H9 (cell line): Measurements from ENCODE around the gene TEX38. TPM values are rescaled to one million over a fixed set of nuclear protein-coding genes. Genes with fewer than 3 reads are reported as not detected.

ENCODE experiments used
- DNase-seq: peaks from one replicate; pipeline ENCODE4 v3.0.0-alpha.2; 2017
- H2AFZ ChIP-seq: one replicate; pipeline ENCODE4 v1.6.1; 2013; ENCODE audit warnings: mild to moderate bottlenecking, low read length, control low read depth, moderate library complexity
- H2AK5ac ChIP-seq: 2 replicates; pipeline ENCODE4 v1.6.1; 2013; ENCODE audit warnings: low read length, control low read depth, mixed read lengths; ENCODE audit not compliant: insufficient read length
- H2BK120ac ChIP-seq: one replicate; pipeline ENCODE4 v1.6.1; 2013; ENCODE audit warnings: low read depth, mild to moderate bottlenecking, low read length, control low read depth, inconsistent platforms; ENCODE audit not compliant: poor library complexity, severe bottlenecking
- H2BK12ac ChIP-seq: 2 replicates; pipeline ENCODE4 v1.6.1; 2013; ENCODE audit warnings: low read length, control low read depth, mixed read lengths, low read depth; ENCODE audit not compliant: insufficient read length
- H2BK15ac ChIP-seq: 2 replicates; pipeline ENCODE4 v1.6.1; 2013; ENCODE audit warnings: low read depth, low read length, control low read depth
- H2BK20ac ChIP-seq: one replicate; pipeline ENCODE4 v1.6.1; 2013; ENCODE audit warnings: low read depth, mild to moderate bottlenecking, low read length, control low read depth, inconsistent platforms; ENCODE audit not compliant: poor library complexity, severe bottlenecking
- H2BK5ac ChIP-seq: 2 replicates; pipeline ENCODE4 v1.6.1; 2013; ENCODE audit warnings: low read length, control low read depth, mixed read lengths; ENCODE audit not compliant: insufficient read length
- H3K14ac ChIP-seq: 2 replicates; pipeline ENCODE4 v1.6.1; 2013; ENCODE audit warnings: low read length, control low read depth; ENCODE audit not compliant: insufficient read depth
- H3K18ac ChIP-seq: 2 replicates; pipeline ENCODE4 v1.6.1; 2013; ENCODE audit warnings: low read depth, mild to moderate bottlenecking, mixed read lengths, low read length, control low read depth; ENCODE audit not compliant: insufficient read length
- H3K23ac ChIP-seq: 2 replicates; pipeline ENCODE4 v1.6.1; 2013; ENCODE audit warnings: low read length, control low read depth, mixed read lengths, low read depth; ENCODE audit not compliant: insufficient read length
- H3K23me2 ChIP-seq: 2 replicates; pipeline ENCODE4 v1.6.1; 2013; ENCODE audit warnings: low read depth, mild to moderate bottlenecking, mixed read lengths, low read length, control low read depth; ENCODE audit not compliant: insufficient read length, poor library complexity, severe bottlenecking
- H3K27ac ChIP-seq: 2 replicates; pipeline ENCODE4 v1.5.1; 2013; ENCODE audit warnings: low read length, control low read depth, mixed read lengths, low read depth; ENCODE audit not compliant: insufficient read length
- H3K27me3 ChIP-seq: 2 replicates; pipeline ENCODE4 v1.6.1; 2013; ENCODE audit warnings: low read length, control low read depth, inconsistent platforms; ENCODE audit not compliant: insufficient read depth
- H3K4ac ChIP-seq: 2 replicates; pipeline ENCODE4 v1.6.1; 2013; ENCODE audit warnings: low read depth, mild to moderate bottlenecking, control low read depth, inconsistent platforms, low read length, moderate library complexity
- H3K4me1 ChIP-seq: 2 replicates; pipeline ENCODE4 v1.6.1; 2013; ENCODE audit warnings: low read length, control low read depth, inconsistent platforms; ENCODE audit not compliant: insufficient read depth
- H3K4me2 ChIP-seq: 2 replicates; pipeline ENCODE4 v1.6.1; 2013; ENCODE audit warnings: low read length, control low read depth, mixed read lengths; ENCODE audit not compliant: insufficient read length, insufficient read depth
- H3K56ac ChIP-seq: 2 replicates; pipeline ENCODE4 v1.6.1; 2013; ENCODE audit warnings: low read depth, mild to moderate bottlenecking, mixed read lengths, low read length, control low read depth; ENCODE audit not compliant: insufficient read length
- H3K79me1 ChIP-seq: 2 replicates; pipeline ENCODE4 v1.6.1; 2013; ENCODE audit warnings: low read depth, mild to moderate bottlenecking, moderate library complexity, low read length, control low read depth, inconsistent platforms; ENCODE audit not compliant: insufficient read depth, poor library complexity, severe bottlenecking
- H3K79me2 ChIP-seq: 2 replicates; pipeline ENCODE4 v1.6.1; 2013; ENCODE audit warnings: low read length, control low read depth, inconsistent platforms; ENCODE audit not compliant: insufficient read depth
- H3K9ac ChIP-seq: 2 replicates; pipeline ENCODE4 v1.6.1; 2013; ENCODE audit warnings: low read length, control low read depth, mixed read lengths; ENCODE audit not compliant: insufficient read length; ENCODE audit errors: extremely low read depth
- H3K9me3 ChIP-seq: one replicate; pipeline ENCODE4 v1.6.1; 2013; ENCODE audit warnings: low read depth, low read length, inconsistent platforms; ENCODE audit not compliant: control insufficient read depth
- H3T11ph ChIP-seq: one replicate; pipeline ENCODE4 v1.6.1; 2013; ENCODE audit warnings: mild to moderate bottlenecking, low read length, control low read depth, inconsistent platforms
- H4K20me1 ChIP-seq: one replicate; pipeline ENCODE4 v1.6.1; 2013; ENCODE audit not compliant: control insufficient read depth, insufficient read length, insufficient read depth
- H4K5ac ChIP-seq: 2 replicates; pipeline ENCODE4 v1.6.1; 2013; ENCODE audit warnings: low read depth, mild to moderate bottlenecking, mixed read lengths, low read length, control low read depth; ENCODE audit not compliant: insufficient read length
- H4K8ac ChIP-seq: replicated peaks from 2 replicates; pipeline ENCODE4 v1.6.1; 2013; ENCODE audit warnings: low read length, control low read depth, mixed read lengths, low read depth; ENCODE audit not compliant: insufficient read length
- H4K91ac ChIP-seq: 2 replicates; pipeline ENCODE4 v1.6.1; 2013; ENCODE audit warnings: low read depth, mild to moderate bottlenecking, moderate library complexity, mixed read lengths, low read length, control low read depth; ENCODE audit not compliant: insufficient read length
- H3K27ac Mint-ChIP-seq, 3 experiments: 2 replicates in 2 of 3; 3 replicates in 1 of 3; pipeline ENCODE4 v1.8.0; 2020 to 2021; ENCODE audit warnings: mixed read lengths in 3 of 3, mild to moderate bottlenecking in 1 of 3, moderate library complexity in 1 of 3
- H3K27me3 Mint-ChIP-seq: 2 replicates; pipeline ENCODE4 v1.8.0; 2021; ENCODE audit warnings: low read depth, mild to moderate bottlenecking, moderate library complexity, mixed read lengths
- H3K36me3 Mint-ChIP-seq, 3 experiments: 2 replicates in 2 of 3; 3 replicates in 1 of 3; pipeline ENCODE4 v1.8.0; 2020 to 2021; ENCODE audit warnings: low read depth in 3 of 3, mixed read lengths in 3 of 3; ENCODE audit not compliant: insufficient read depth in 1 of 3
- H3K4me1 Mint-ChIP-seq, 2 experiments: 2 replicates each; pipeline ENCODE4 v1.8.0; 2020; ENCODE audit warnings: mixed read lengths in 2 of 2
- H3K4me3 Mint-ChIP-seq, 2 experiments: 2 replicates in 1 of 2; 3 replicates in 1 of 2; pipeline ENCODE4 v1.8.0; 2020 to 2021; ENCODE audit warnings: mild to moderate bottlenecking in 2 of 2, mixed read lengths in 2 of 2, moderate library complexity in 1 of 2
- H3K9me3 Mint-ChIP-seq, 2 experiments: 2 replicates in 1 of 2; 3 replicates in 1 of 2; pipeline ENCODE4 v1.8.0; 2020; ENCODE audit warnings: mild to moderate bottlenecking in 2 of 2, mixed read lengths in 2 of 2, moderate library complexity in 1 of 2
- WGBS: extraction: QIAGEN DNeasy Blood & Tissue Kit; methylation state at CpG from one replicate; pipeline ENCODE4 v1.1.7; 2013; ENCODE audit warnings: missing lambda C conversion rate, low lambda C conversion rate, mixed read lengths; ENCODE audit not compliant: insufficient read length; ENCODE audit errors: extremely low coverage; 5-methylcytosine and 5-hydroxymethylcytosine counted together
- total RNA-seq: library from RNA; stranded (reverse); gene quantifications from 2 replicates; pipeline ENCODE4 v1.2.1, GENCODE V29; 2021
- TF ChIP-seq, protein P1 (sequence below): fragments of 200-600 bp; sonication (generic); conservative IDR thresholded peaks from 3 replicates; pipeline ENCODE4 v1.8.0; 2021; ENCODE audit warnings: antibody characterized with exemption, mild to moderate bottlenecking

Gene TEX38
- total RNA-seq, 1 experiment from 2014 or later: not detected

- H2BK12ac ChIP-seq: no peak within 1 kb of the TSS
- peak within 1 kb of the TSS; percentile 68 for H3K18ac ChIP-seq
- peaks cover 8% of the 10 kb centered on the region for H3K23me2 ChIP-seq
- peak within 1 kb of the TSS; percentile 99 for H3K4me2 ChIP-seq
- H3K27me3 Mint-ChIP-seq: peaks cover 6% of the 10 kb centered on the region; the same call in 1 of the 2 replicates
- H3K9me3 Mint-ChIP-seq: no peaks in the 10 kb centered on the region
- H3K4me1 ChIP-seq: peaks cover 9% of the 10 kb centered on the region; the same call in 1 of the 2 replicates
- no peak within 1 kb of the TSS for H2AK5ac ChIP-seq
- H2BK20ac ChIP-seq: no peak within 1 kb of the TSS
- H3T11ph ChIP-seq: no peak within 1 kb of the TSS
- H3K27ac Mint-ChIP-seq: peak within 1 kb of the TSS; percentile 2 to 93 (median 75); a peak in 4 of 7 replicates
- H3K79me2 ChIP-seq: peaks cover 15% of the 10 kb centered on the region
- H4K8ac ChIP-seq: no peak within 1 kb of the TSS
- no peak within 1 kb of the TSS for H3K56ac ChIP-seq
- H2BK5ac ChIP-seq: no peak within 1 kb of the TSS
- H2BK15ac ChIP-seq: no peak within 1 kb of the TSS
- no peak within 1 kb of the TSS for H3K23ac ChIP-seq
- H3K9ac ChIP-seq: peak within 1 kb of the TSS; percentile 87
- no peak within 1 kb of the TSS for H2BK120ac ChIP-seq
- H3K79me1 ChIP-seq: peaks cover 16% of the 10 kb centered on the region
- peak within 1 kb of the TSS; percentile 26 for H2AFZ ChIP-seq
- H3K27me3 ChIP-seq: no peaks in the 10 kb centered on the region
- H4K20me1 ChIP-seq: no peaks in the 10 kb centered on the region
- H3K4me1 Mint-ChIP-seq: peaks cover 21 to 25% of the 10 kb centered on the region in 2 experiments
- H4K5ac ChIP-seq: no peak within 1 kb of the TSS
- no peak within 1 kb of the TSS for H4K91ac ChIP-seq
- peaks cover 3 to 36% (median 15%) of the 10 kb centered on the region in 3 experiments; a peak in 5 of 7 replicates for H3K36me3 Mint-ChIP-seq
- TF ChIP-seq, protein P1, sequence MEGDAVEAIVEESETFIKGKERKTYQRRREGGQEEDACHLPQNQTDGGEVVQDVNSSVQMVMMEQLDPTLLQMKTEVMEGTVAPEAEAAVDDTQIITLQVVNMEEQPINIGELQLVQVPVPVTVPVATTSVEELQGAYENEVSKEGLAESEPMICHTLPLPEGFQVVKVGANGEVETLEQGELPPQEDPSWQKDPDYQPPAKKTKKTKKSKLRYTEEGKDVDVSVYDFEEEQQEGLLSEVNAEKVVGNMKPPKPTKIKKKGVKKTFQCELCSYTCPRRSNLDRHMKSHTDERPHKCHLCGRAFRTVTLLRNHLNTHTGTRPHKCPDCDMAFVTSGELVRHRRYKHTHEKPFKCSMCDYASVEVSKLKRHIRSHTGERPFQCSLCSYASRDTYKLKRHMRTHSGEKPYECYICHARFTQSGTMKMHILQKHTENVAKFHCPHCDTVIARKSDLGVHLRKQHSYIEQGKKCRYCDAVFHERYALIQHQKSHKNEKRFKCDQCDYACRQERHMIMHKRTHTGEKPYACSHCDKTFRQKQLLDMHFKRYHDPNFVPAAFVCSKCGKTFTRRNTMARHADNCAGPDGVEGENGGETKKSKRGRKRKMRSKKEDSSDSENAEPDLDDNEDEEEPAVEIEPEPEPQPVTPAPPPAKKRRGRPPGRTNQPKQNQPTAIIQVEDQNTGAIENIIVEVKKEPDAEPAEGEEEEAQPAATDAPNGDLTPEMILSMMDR: no peak
- peak; percentile 99 for DNase-seq
- no peaks in the 10 kb centered on the region for H3K9me3 ChIP-seq
- WGBS: no CpG with 5 or more reads among the region's 85 CpGs
- no peak within 1 kb of the TSS for H3K4ac ChIP-seq
- peak within 1 kb of the TSS; percentile 92 to 96 for H3K4me3 Mint-ChIP-seq
- peak within 1 kb of the TSS; percentile 87; the same call in 1 of the 2 replicates for H3K14ac ChIP-seq
- no peak within 1 kb of the TSS for H3K27ac ChIP-seq
These were observed 47.3 kb downstream of the TEX38 start, which contains the start of gene EFCAB14 for GRCh38 chr1:46718727-46719622. TSS of gene EFCAB14 (minus strand) at chr1:46719114. CDS start at chr1:46718087, 1,027 bp downstream.
